ENCODE measurements around the gene SLC5A8.
A peak's percentile ranks its signal among the peaks of the same experiment; 100 is the strongest.
"Not testable (repeated sequence)": the region's sequence is repeated elsewhere in the genome, so short reads cannot be mapped to it uniquely, and the experiment has no call there.

SLC5A8 gene

DNA sequence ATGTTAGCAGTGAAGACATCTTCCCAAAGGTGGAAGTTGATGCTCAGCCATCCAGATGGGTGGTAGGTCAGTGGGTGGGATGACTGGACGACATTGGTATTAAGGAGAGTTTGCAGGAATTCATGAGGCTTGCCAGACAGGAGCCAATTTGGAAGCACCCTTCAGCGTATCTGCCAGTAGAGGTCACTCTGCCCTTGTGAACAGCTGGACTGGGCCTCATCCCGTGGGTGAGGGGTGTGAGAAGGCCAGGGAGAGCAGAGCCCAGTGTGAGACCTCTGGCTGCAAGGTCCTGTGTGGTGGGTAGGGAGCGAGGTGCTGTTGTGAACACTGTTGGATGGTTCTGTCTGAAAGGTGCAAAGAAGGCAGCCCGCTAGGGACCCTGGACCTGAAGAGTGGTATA, 37.7 kb downstream of the SLC5A8 start:
- peak; percentile 66 for DNase-seq (ENCODE audit: low read depth)

DNA sequence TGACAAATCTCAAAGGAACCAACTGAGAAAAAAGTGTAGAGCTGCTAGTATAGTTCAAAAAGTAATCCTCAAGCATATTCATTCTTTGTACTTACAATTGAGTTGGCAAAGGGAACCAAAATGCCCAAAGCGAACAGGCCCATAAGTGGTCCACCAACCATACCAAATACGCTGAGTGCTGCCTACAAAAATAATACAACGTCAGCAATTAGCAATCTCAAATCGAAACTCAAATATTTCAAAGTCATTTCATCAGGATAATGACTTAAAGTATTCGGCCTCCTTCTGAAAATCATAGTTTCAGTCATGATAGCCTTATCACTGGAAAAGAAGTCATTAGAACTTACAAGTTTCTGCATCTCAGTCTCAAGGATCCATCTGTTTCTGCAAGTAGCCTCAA, 42.0 kb downstream of the SLC5A8 start:
- no peak for DNase-seq (ENCODE audit: low read depth)

DNA sequence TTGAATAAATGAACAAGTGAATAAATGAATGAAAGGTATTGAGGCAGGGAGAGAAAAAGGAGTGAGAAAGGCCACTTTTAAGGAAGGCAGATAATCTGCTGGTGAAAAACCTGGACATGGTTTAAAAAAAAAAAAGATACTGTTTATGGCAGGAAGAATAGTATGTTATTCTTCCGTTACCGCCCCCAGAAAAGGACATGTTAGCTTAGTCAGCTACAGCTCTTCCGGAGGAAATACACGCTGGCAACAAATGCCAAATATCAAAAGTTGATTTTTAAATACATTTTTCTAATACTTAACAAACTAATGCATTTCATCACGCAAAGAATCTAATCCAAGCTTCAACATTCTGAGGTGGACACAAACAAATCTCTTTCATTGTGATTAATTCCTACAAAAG, 43.2 kb downstream of the SLC5A8 start:
- DNase-seq (ENCODE audit: low read depth) = no peak

DNA sequence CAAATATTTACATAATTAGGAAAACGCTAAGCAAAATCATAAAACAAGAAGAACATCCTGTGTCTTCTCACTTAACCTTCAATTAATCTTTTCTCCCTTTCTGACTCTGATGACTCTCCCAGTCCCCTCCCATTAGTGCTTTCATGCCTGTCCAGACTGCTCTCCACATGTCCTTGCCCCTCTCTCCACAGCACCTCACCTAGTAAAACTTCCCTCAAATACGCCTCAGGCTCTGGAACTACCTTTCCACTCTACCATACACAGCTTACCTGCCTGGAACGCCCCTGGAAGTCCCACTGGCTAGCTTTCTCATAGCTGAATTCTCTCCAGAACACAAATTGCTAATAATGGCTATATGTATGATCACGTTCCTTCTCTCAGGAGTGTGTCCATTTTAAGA, 44.7 kb downstream of the SLC5A8 start:
- no peak for DNase-seq (ENCODE audit: low read depth)

DNA sequence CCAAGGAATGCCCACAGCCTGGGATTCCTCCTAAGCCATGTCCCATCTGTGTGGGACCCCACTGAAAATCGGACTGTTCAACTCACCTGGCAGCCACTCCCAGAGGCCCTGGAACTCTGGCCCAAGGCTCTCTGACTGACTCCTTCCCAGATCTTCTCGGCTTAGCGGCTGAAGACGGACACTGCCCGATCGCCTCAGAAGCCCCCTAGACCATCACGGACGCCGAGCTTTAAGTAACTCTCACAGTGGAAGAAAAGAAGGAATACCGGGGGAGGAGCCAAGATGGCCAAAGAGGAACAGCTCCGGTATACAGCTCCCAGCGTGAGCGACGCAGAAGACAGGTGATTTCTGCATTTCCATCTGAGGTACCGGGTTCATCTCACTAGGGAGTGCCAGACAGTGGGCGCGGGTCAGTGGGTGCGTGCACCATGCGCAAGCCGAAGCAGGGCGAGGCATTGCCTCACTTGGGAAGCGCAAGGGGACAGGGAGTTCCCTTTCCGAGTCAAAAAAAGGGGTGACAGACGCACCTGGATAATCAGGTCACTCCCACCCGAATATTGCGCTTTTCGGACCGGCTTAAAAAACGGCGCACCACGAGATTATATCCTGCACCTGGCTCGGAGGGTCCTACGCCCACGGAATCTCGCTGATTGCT, 64.1 kb downstream of the SLC5A8 start:
- DNase-seq (ENCODE audit: low read depth) = not testable (repeated sequence)

DNA sequence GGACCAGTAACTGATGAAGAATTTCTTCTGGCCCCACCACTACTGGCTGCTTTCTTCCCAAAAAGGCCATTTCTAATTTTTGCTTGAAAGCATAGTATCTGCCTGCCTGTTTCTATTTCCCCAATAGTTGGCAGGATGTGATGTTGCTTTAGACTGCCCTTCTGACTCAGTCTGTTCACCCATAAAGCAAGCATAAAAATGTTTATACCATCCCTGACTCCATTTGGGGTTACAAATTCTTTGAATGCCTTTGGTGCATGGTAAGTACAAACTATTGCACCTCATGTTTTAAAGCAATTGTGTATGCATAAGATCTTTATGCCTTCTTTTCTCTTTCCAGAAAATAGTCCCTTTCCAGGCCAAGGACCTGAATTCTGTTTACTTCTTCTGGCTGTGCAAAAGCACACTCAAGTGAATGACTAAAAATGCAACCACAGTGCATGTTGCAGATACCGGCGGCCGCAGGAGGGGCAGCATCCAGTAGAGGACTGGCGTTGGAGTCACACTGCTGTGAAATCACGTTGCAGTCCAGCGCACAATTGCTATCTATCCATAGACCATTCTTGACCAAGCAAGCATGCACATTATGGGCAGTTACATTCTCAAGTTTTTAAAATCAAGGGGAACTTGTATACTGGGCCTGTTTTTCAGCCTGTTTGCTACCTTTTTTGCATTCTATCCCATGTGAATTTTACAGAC, 82.4 kb downstream of the SLC5A8 start:
- peak; percentile 77 for DNase-seq (ENCODE audit: low read depth)

DNA sequence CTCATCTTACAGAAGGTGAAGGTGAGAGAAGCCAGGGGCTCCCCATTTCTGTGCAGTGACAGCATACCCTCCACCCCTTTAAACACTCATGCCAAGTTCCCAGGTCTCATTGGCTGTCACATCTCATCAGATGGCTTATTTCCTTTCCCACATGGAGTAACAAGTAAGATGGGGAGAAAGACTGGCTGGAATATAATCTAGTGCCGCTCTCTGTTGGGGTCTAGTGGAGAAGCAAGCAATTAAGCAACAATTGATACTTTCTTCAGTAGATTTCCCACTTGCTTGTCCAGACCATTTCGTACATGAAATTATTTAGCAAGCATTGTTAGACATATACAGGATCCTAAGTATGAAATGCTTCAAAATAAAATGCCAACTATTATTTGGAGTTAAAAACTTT, 92.2 kb downstream of the SLC5A8 start:
- DNase-seq (ENCODE audit: low read depth) = peak; percentile 12

DNA sequence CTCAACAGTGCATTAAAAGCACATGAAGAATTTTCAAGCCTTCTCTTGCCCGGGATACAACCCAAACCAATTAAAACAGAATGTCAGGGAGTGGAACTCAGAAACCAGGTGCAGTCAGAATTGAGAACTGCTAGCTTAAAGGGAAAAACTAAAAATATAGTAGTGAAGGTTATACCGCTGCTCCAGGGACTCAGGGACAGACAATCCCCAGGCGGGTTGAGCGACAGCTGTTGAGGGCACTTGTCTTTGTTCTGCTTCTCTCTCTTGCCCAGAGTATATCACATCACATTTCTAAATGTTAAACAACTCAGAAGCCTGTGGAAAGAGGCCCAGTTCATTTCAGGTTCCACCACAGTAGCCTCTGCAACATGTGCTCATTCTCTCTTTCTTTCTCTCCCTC, 93.1 kb downstream of the SLC5A8 start:
- no peak for DNase-seq (ENCODE audit: low read depth)

DNA sequence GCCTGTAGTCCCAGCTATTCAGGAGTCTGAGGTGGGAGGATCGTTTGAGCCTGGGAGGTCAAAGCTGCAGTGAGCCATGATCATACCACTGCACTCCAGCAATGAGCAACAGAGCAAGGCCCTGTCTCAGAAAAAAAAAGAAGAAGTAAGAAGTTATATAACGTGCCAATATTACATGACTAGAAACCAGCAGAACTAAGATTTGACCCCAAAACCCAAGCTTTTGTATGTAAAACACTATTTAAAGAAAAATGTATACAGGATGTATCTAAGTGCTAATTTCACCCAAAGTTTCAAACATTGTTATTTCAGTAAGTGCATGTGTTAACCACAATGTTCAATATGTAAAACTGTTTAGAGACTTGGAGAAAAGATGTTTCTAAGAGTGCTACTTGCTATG, 94.7 kb downstream of the SLC5A8 start:
- no peak for DNase-seq (ENCODE audit: low read depth)

DNA sequence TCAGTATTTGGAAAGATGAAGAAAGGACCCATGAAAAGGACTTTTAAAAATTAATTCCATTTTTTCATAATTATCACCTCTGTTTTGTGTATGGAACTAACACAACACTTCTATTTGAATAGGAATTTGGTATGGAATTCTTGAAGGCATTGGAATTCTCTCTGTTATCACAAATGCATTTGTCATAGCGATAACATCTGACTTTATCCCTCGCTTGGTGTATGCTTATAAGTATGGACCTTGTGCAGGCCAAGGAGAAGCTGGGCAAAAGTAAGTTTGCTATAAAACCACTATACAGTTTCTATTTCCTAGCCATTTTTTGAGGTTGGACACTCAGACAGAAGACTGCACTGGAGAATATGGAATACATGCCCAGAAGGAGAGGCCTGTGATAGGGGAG, 98.6 kb downstream of the SLC5A8 start:
- DNase-seq (ENCODE audit: low read depth) = no peak

DNA sequence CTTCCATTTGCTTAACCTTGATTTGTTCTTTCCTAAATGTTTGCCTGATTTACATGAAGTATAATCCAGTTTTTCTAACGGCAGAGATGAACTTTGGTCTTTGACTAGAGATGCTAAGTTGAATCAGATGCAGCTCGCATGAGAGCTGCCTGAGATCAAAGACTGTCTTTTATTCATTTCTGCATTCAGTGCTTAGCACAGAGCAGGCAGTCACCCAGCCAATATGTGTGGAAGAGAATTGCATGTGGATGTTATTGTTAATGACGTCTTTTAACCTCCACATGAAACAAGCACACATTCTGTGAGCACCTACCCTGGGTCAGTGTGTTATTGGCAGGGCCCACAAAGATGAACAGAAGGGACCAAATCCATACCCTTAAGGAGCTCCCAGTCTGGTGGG, 99.2 kb downstream of the SLC5A8 start:
- DNase-seq (ENCODE audit: low read depth) = no peak

DNA sequence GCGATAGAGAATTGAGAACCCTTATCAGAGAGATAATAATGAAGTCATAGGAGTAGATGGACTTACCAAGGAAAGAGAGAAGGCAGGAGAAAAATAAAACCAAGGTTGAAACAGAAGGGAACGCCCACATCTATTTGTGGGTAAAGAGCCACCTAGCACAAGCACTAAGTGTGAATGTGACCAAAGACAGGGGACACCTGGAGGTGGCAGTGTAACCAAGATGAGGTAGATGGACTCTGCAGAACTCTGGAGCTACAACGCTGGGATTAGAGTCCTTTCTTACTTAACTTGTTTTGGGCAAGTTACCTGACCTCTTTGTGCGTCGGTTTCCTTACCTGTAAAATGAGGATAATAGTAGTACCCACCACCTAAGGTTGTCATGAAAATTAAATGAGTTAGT, 101.9 kb downstream of the SLC5A8 start:
- DNase-seq (ENCODE audit: low read depth) = no peak

DNA sequence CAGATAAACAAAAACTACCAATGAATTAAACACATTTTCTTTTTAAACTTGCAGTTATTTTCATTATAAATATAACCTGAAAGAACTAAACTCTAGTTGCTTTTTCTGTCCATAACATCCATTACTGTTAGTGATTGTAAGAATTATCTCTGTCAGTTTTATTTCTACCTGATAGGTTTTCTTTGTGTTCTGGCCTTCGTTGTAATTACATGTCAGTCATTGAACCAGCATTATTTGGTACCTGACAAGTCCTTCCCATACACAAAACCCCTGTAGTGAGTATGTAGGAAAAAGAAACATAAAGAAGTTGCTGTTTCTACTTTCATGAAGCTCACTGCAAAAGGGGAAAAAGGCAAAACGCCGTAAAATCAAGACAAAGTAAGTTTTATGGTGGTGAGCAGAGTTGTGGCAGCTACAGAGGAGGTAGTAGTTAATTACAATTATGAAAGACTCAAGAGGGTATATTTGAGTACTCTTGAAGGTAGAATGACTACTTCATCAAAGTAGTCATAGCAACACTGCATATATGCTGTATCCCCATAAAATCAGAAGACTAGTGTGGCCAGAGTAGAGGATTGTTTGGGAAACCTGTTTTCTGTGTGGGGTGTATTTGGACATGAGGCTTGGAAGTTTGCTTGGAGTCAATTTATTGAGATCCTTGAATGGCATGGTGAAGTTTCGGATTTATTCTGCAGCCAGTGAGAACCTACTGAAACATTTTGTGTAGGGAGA, 102.8 kb downstream of the SLC5A8 start:
- no peak for DNase-seq (ENCODE audit: low read depth)
